ENCODE data around the gene IQCF6.
"Not testable (repeated sequence)": the region's sequence is repeated elsewhere in the genome, so short reads cannot be mapped to it uniquely, and the experiment has no call there.

The IQCF6 gene

GRCh38 chr3:51759203-51759602 lies 19.8 kb downstream of the IQCF6 start:
- no peak for DNase-seq (ENCODE audit: low read depth)

GRCh38 chr3:51753763-51754750 lies 25.0 kb downstream of the IQCF6 start:
- DNase-seq (ENCODE audit: low read depth) = not testable (repeated sequence)

GRCh38 chr3:51751287-51751686 lies 27.8 kb downstream of the IQCF6 start:
- DNase-seq (ENCODE audit: low read depth) = no peak

- no peak for DNase-seq (ENCODE audit: low read depth)
Measured at GRCh38 chr3:51750878-51751277, 28.2 kb downstream of the IQCF6 start.

GRCh38 chr3:51748327-51748726 lies 30.7 kb downstream of the IQCF6 start:
- no peak for DNase-seq (ENCODE audit: low read depth)

- no peak for DNase-seq (ENCODE audit: low read depth)
Measured at GRCh38 chr3:51747840-51748239, 31.2 kb downstream of the IQCF6 start.

GRCh38 chr3:51742978-51743377 lies 36.1 kb downstream of the IQCF6 start:
- DNase-seq (ENCODE audit: low read depth) = not testable (repeated sequence)

GRCh38 chr3:51742320-51742719 lies 36.7 kb downstream of the IQCF6 start:
- not testable (repeated sequence) for DNase-seq (ENCODE audit: low read depth)

GRCh38 chr3:51739110-51739509 lies 39.9 kb downstream of the IQCF6 start:
- no peak for DNase-seq (ENCODE audit: low read depth)

GRCh38 chr3:51735950-51736349 lies 43.1 kb downstream of the IQCF6 start:
- no peak for DNase-seq (ENCODE audit: low read depth)

- DNase-seq (ENCODE audit: low read depth) = no peak
Measured at GRCh38 chr3:51735039-51735438, 44.0 kb downstream of the IQCF6 start.

GRCh38 chr3:51734572-51734907 lies 44.5 kb downstream of the IQCF6 start:
- DNase-seq (ENCODE audit: low read depth) = no peak

GRCh38 chr3:51733859-51734571 lies 45.0 kb downstream of the IQCF6 start:
- no peak for DNase-seq (ENCODE audit: low read depth)

- no peak for DNase-seq (ENCODE audit: low read depth)
Measured at GRCh38 chr3:51729042-51729633, 49.9 kb downstream of the IQCF6 start.

Measured in T follicular helper cell (primary cell).